Fibroblast of pulmonary artery (primary cell): ENCODE results near the gene REEP5.
"Not testable (repeated sequence)": the region's sequence is repeated elsewhere in the genome, so short reads cannot be mapped to it uniquely, and the experiment has no call there.

Experiments used
- DNase-seq: peaks from one replicate; pipeline ENCODE4 v3.0.0-alpha.2; 2010; ENCODE audit warnings: low read depth
- H3K4me3 ChIP-seq: replicated peaks from 2 replicates; pipeline ENCODE4 v1.5.1; 2011; ENCODE audit warnings: low read depth, mild to moderate bottlenecking, control low read depth, low read length, moderate library complexity
- CTCF ChIP-seq: IDR thresholded peaks from 2 replicates; pipeline ENCODE4 v1.5.1; 2011; ENCODE audit warnings: mild to moderate bottlenecking, control low read depth, low read length, inconsistent platforms; ENCODE audit errors: missing control alignments

Gene REEP5

DNA sequence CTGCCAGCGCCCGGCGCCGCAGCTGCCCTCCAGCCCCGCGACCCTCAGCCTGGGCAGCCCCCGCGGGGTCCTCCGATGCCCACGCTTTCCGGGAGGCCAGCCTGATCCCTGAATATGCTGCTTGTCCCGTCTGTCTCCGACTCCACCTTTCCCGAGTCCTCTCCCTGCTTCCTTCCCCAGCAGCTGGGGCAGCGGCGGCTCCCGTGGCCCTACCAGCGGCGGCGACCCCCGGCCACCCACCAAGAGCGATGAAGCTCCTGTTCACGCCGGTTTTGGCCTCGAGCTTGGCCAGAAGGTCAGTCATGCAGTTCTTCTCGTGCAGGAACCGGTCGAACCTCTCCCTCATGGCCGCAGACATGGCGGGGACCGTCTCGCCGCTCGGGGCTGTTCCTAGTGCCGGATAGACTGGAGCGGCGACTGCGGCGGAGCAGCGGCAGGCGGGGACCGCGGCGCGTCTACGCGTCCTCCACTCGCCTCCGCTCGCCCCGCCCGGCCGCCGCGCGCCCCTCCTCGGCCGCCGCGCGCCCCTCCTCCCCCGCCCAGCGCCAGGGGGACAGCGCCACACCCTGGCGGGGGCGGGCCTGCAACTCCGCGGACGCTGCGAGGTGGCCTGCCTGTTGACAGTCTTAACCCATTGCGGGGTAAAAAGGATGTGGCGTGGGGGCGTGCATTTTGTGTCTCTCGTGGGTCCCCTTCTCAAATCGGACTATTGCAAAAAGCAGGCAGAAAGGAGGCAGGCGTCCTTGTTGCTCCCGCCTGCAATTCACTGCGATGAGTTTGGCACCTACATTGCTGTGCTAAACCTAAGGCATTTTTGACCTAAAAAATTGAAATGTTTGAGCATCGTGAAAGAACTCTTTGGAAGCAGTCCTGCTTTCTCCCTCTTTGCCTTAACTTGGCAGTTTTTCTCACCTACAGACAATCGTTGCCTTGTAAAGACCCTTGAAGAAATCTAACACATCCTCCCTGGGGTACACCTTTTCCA is at the start of gene REEP5:
REEP5 (minus strand) TSS at position 395 of the 985 bp plus-strand sequence; CDS start at position 358, 37 bp downstream.
- DNase-seq, result peak; percentile 74
- TF ChIP-seq CTCF, result peak; percentile 39
- peak within 1 kb of the TSS; percentile 92 for H3K4me3 ChIP-seq

DNA sequence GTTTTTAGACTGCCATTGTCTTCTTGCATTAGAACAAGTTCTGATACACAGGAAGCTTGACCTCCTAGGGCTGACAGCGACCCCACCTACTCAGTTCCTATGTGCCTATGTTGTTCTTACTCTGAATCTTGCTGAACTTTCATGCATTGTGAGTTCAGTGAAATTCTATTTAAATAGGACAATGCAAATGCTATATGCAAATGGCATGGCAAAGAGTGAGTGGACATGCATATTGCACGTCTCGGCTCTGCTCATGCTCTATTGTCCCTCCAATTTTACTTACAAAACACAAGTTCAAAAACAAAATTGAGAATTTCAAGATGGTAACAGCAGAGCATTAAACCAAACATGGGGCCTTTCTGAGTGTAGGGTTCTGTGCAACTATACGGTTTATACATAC is 49.2 kb upstream of the REEP5 start:
- no peak for TF ChIP-seq CTCF
- no peak overlapping the region for H3K4me3 ChIP-seq
- no peak for DNase-seq

DNA sequence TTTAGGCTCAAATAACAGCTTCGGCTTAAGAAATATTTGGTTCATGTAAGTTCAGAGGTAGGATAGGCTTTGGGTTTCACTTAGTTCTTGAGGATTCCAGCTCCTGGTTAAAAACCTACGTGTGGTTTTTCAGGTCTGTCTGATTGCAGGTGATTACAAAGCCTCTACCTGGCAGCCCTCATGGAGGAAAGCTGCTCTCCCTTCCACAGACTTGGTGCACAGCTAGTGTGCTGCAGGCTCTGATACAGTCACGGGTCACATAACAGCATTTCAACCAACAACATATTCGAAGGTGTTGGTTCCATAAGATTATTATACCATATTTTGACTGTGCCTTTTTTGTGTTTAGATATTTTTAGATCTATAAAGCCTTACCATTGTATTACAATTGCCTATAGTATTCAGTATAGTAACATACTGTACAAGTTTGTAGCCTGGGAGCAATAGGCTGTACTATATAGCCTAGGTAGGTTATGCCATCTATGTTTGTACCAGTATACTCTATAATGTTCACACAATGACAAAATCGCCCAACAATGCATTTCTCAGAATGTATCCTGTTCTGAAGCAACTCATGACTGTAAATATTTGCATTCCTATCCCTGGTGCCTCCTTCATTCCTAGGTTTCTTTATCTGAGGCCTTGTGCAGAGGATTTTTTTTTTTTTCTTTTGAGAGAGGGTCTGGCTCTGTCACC is 46.5 kb upstream of the REEP5 start:
- DNase-seq, result peak; percentile 38
- H3K4me3 ChIP-seq, result no peak overlapping the region
- no peak for TF ChIP-seq CTCF

DNA sequence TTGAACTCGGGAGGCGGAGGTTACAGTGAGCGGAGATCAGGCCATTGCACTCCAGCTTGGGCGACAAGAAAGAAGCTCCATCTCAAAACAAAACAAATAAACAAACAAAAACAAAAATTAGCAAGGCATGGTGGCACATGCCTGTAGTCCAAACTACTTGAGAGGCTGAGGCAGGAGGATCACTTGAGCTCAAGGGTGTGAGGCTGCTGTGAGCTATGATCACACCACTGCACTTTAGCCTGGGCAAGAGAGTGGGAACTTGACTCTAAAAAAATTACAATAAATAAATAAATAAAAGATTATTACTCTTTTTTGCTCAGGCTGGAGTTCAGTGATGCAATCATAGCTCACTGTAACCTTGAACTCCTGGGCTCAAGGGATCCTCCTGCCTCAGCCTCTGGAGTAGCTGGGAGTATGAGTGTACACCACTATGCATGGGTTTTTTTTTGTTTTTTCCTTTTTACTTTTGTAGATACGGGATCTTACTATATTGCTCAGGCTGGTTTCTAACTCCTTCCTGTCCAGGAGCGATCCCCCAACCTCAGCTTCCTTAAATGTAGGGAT is 45.6 kb upstream of the REEP5 start:
- no peak for DNase-seq
- TF ChIP-seq CTCF, result no peak
- no peak overlapping the region for H3K4me3 ChIP-seq

DNA sequence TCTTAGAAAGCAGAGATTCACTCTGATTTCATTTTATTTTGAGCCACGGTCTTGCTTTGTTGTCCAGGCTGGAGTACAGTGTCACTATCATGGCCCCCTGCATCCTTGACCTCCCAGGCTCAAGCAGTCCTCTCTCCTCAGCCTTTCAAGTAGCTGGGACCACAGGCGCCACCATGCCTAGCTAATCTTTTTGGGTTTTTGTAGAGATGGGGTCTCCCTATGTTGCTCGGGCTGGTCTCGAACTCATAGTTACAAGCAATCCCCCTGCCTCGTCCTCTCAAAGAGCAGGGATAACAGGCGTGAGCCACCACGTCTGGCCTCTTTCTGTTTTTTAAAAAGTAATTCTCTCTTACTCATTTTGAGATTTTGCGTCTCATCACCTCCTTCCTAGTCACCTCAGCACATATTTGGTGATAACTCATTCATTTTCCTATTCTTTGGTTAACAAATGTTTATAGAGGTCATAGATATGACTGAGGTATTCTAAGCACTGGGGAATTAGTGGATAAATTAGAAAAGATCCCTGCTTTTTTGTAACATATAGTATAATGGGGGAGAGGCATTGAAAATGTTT is 43.8 kb upstream of the REEP5 start:
- DNase-seq, result no peak
- no peak for TF ChIP-seq CTCF
- H3K4me3 ChIP-seq, result no peak overlapping the region

DNA sequence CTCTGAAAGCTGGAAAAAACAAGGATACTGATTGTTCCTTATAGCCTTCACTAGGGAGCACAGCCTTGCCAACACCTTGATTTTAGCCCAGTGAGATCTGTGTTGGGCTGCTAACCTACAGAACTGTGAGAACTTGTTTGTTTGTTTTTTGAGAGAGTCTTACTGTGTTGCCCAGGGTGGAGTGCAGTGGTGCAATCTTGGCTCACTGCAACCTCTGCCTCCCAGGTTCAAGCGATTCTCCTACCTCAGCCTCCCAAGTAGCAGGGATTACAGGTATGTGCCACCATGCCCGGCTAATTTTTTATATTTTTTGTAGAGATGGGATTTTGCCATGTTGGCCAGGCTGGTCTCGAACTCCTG is 41.3 kb upstream of the REEP5 start:
- H3K4me3 ChIP-seq, DNase-seq: not testable (repeated sequence)
